Endodermal cell (in vitro differentiated cells): ENCODE data around the gene PASK. TPM values are rescaled to one million over a fixed set of nuclear protein-coding genes. Genes with fewer than 3 reads are reported as not detected.
A peak's percentile ranks its signal among the peaks of the same experiment; 100 is the strongest.

ENCODE experiments used
- DNase-seq: peaks from one replicate; pipeline ENCODE4 v3.0.0-alpha.2; 2017
- H3K27ac ChIP-seq: 2 replicates; pipeline ENCODE4 v1.5.1; 2013; ENCODE audit warnings: mild to moderate bottlenecking, low read depth, low read length, moderate library complexity
- H3K27me3 ChIP-seq: 2 replicates; pipeline ENCODE4 v1.6.1; 2013; ENCODE audit warnings: mild to moderate bottlenecking, low read length, moderate library complexity; ENCODE audit not compliant: insufficient read depth, control insufficient read depth, poor library complexity, severe bottlenecking
- H3K36me3 ChIP-seq: 2 replicates; pipeline ENCODE4 v1.7.0; 2013; ENCODE audit warnings: mild to moderate bottlenecking, low read length, moderate library complexity; ENCODE audit not compliant: control insufficient read depth, insufficient read depth
- H3K4me1 ChIP-seq: one replicate; pipeline ENCODE4 v1.7.0; 2013; ENCODE audit warnings: low read length; ENCODE audit not compliant: control insufficient read depth, insufficient read depth
- H3K4me3 ChIP-seq: 2 replicates; pipeline ENCODE4 v1.5.1; 2013; ENCODE audit warnings: mild to moderate bottlenecking, low read length, moderate library complexity
- H3K9ac ChIP-seq: 2 replicates; pipeline ENCODE4 v1.6.1; 2013; ENCODE audit warnings: mild to moderate bottlenecking, low read length, moderate library complexity; ENCODE audit not compliant: poor library complexity, severe bottlenecking; ENCODE audit errors: extremely low read depth
- H3K9me3 ChIP-seq: 2 replicates; pipeline ENCODE4 v1.6.1; 2013; ENCODE audit warnings: mild to moderate bottlenecking, low read length, moderate library complexity; ENCODE audit not compliant: control insufficient read depth
- H3K27ac Mint-ChIP-seq: 2 replicates; pipeline ENCODE4 v1.8.0; 2020; ENCODE audit warnings: mixed read lengths
- H3K27me3 Mint-ChIP-seq: 2 replicates; pipeline ENCODE4 v1.8.0; 2021; ENCODE audit warnings: mild to moderate bottlenecking, mixed read lengths; ENCODE audit not compliant: insufficient read depth
- H3K36me3 Mint-ChIP-seq: 2 replicates; pipeline ENCODE4 v1.8.0; 2020; ENCODE audit warnings: low read depth, mixed read lengths
- H3K4me1 Mint-ChIP-seq: 2 replicates; pipeline ENCODE4 v1.8.0; 2020; ENCODE audit warnings: mixed read lengths
- H3K4me3 Mint-ChIP-seq: 2 replicates; pipeline ENCODE4 v1.8.0; 2020; ENCODE audit warnings: mild to moderate bottlenecking, moderate library complexity, mixed read lengths
- H3K9me3 Mint-ChIP-seq: 2 replicates; pipeline ENCODE4 v1.8.0; 2020; ENCODE audit warnings: mild to moderate bottlenecking, mixed read lengths
- whole genome bisulfite sequencing, 2 experiments: methylation state at CpG; one replicate each; pipeline versions ENCODE4 v1.1.5 to v1.1.7; 2013; ENCODE audit warnings: missing lambda C conversion rate in 2 of 2, mixed read lengths in 1 of 2; ENCODE audit not compliant: insufficient coverage in 1 of 2, insufficient read length in 1 of 2; 5-methylcytosine and 5-hydroxymethylcytosine counted together
- total RNA-seq, 2 donors: library from RNA; stranded (reverse); fragmentation: NEBNext Ultra II Directional in 1 of 2; extraction: Animal tissue kit (Norgen Biotek cat#: 25700) in 1 of 2; gene quantifications; 2 replicates in 1 of 2; 3 replicates in 1 of 2; pipeline ENCODE4 v1.2.1, GENCODE V29; 2021
- TF ChIP-seq, protein P1 (sequence below): fragments of 200-600 bp; sonication (generic); conservative IDR thresholded peaks from 2 replicates; pipeline ENCODE4 v1.5.0; 2021; ENCODE audit warnings: antibody characterized with exemption, mild to moderate bottlenecking

The PASK gene
- total RNA-seq, 2 donors from 2014 or later = 76.5 to 94.5 TPM

DNA sequence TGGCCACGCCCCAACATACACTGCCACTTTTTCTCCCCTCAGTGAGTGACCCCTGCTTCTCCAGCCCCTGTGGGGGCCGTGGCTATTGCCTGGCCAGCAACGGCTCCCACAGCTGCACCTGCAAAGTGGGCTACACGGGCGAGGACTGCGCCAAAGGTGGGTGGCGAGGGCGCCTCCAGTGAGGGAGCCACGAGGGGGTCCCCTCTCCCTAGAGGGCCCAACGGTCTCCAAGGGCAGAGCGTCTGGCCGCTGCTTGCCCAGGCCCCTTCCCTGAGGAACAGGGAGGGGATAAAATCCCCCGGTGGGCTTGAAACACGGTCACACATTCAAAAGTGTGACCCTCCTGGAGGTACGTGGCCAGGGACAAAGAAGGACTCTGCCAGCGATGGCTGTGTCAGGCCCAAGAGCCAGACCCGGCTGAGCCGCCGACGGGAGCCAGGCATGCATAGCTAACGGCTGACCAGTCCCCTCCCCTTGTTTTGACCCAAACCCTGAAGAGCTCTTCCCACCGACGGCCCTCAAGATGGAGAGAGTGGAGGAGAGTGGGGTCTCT is 84.4 kb downstream of the PASK start:
- H3K4me3 Mint-ChIP-seq = no peak overlapping the region
- Histone ChIP-seq H3K9ac (no peak overlapping the region), H3K4me3 (no peak overlapping the region), H3K36me3 (no peaks in the 10 kb centered on the region), H3K9me3 (no peaks in the 10 kb centered on the region), H3K4me1 (no peaks in the 10 kb centered on the region), H3K27ac (no peak overlapping the region), H3K27me3 (no peaks in the 10 kb centered on the region)
- no peaks in the 10 kb centered on the region for H3K4me1 Mint-ChIP-seq
- no peak overlapping the region for H3K27ac Mint-ChIP-seq
- TF ChIP-seq, protein P1, sequence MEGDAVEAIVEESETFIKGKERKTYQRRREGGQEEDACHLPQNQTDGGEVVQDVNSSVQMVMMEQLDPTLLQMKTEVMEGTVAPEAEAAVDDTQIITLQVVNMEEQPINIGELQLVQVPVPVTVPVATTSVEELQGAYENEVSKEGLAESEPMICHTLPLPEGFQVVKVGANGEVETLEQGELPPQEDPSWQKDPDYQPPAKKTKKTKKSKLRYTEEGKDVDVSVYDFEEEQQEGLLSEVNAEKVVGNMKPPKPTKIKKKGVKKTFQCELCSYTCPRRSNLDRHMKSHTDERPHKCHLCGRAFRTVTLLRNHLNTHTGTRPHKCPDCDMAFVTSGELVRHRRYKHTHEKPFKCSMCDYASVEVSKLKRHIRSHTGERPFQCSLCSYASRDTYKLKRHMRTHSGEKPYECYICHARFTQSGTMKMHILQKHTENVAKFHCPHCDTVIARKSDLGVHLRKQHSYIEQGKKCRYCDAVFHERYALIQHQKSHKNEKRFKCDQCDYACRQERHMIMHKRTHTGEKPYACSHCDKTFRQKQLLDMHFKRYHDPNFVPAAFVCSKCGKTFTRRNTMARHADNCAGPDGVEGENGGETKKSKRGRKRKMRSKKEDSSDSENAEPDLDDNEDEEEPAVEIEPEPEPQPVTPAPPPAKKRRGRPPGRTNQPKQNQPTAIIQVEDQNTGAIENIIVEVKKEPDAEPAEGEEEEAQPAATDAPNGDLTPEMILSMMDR = no peak
- H3K9me3 Mint-ChIP-seq = no peaks in the 10 kb centered on the region
- H3K36me3 Mint-ChIP-seq = no peaks in the 10 kb centered on the region
- WGBS, 2 experiments = 89 to 91% methylated on average over 12 to 23 of the region's 23 CpGs
- peaks cover 5% of the 10 kb centered on the region for H3K27me3 Mint-ChIP-seq
- DNase-seq = no peak

DNA sequence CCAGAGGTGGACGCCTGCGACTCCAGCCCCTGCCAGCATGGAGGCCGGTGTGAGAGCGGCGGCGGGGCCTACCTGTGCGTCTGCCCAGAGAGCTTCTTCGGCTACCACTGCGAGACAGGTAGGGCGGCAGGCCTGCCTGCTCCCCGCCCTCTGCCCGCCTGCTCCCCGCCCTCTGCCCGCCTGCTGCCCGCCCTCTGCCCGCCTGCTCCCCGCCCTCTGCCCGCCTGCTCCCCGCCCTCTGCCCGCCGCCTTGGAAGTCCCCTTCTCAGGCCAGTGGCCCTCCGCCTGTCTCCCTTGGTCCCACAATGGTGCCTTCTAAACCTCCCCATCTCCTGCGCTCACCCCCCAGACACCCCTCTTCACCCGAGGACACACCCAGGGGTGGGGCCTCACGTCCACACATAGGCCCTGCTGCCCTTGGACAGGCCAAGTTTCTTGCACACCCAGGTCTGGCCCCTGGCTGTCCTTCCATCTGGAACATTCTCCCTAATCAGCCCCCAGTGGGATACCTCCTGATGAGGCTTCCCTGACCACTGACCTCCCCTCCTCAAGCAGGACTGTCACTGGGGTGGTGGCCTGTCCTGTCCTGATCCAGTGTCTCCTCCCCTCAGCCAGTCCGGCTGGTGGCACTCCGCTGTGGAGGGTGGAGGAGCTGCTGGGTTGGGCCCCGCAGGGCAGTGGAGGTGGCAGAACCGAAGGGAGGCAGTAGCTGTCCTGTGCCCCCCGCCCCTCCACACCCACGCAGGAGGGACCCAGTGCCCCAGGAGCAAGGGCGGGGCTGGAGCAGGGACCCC is 85.1 kb downstream of the PASK start:
- DNase-seq = peak; percentile 85
- Histone ChIP-seq H3K27ac (no peak overlapping the region), H3K4me3 (no peak overlapping the region), H3K4me1 (no peaks in the 10 kb centered on the region), H3K9me3 (no peaks in the 10 kb centered on the region), H3K36me3 (no peaks in the 10 kb centered on the region), H3K9ac (no peak overlapping the region), H3K27me3 (no peaks in the 10 kb centered on the region)
- H3K27ac Mint-ChIP-seq = no peak overlapping the region
- no peaks in the 10 kb centered on the region for H3K36me3 Mint-ChIP-seq
- peaks cover 4% of the 10 kb centered on the region for H3K27me3 Mint-ChIP-seq
- no peaks in the 10 kb centered on the region for H3K4me1 Mint-ChIP-seq
- H3K4me3 Mint-ChIP-seq = peak overlapping the region; percentile 27
- TF ChIP-seq, protein P1 = no peak
- H3K9me3 Mint-ChIP-seq = no peaks in the 10 kb centered on the region
- 66 to 68% methylated on average over 6 to 31 of the region's 32 CpGs for WGBS, 2 experiments

DNA sequence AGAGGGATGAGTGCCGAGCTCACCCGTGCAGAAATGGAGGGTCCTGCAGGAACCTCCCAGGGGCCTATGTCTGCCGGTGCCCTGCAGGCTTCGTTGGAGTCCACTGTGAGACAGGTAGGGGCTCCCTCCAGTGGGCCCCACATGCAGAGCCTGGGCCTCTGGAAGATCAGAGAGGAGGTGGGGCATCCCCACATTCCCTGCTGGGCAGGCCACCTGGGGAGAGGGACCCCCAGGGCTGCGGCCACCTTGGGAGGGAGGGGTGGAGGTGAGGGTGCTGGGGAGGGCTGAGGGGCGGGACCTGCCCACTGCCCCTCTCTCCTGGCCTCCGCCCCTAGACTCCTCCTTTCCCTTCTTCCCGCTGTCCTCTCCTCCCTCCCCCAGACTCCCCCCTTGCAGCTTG is 85.7 kb downstream of the PASK start:
- no peaks in the 10 kb centered on the region for H3K4me1 Mint-ChIP-seq
- Histone ChIP-seq H3K9ac (no peak overlapping the region), H3K4me3 (no peak overlapping the region), H3K27ac (no peak overlapping the region), H3K36me3 (no peaks in the 10 kb centered on the region), H3K27me3 (no peaks in the 10 kb centered on the region), H3K4me1 (no peaks in the 10 kb centered on the region), H3K9me3 (no peaks in the 10 kb centered on the region)
- 66 to 82% methylated on average over 3 to 5 of the region's 8 CpGs for WGBS, 2 experiments
- no peaks in the 10 kb centered on the region for H3K9me3 Mint-ChIP-seq
- H3K4me3 Mint-ChIP-seq = peak overlapping the region; percentile 27
- no peak for DNase-seq
- H3K27ac Mint-ChIP-seq = no peak overlapping the region
- TF ChIP-seq, protein P1 = no peak
- H3K27me3 Mint-ChIP-seq = peaks cover 4% of the 10 kb centered on the region
- H3K36me3 Mint-ChIP-seq = no peaks in the 10 kb centered on the region
